SH-SY5Y (cell line): Measurements from ENCODE around the gene NBPF11.

Experiments used
- GATA2 ChIP-seq: IDR thresholded peaks from 2 replicates; pipeline ENCODE4 v1.6.1; 2011; ENCODE audit warnings: mild to moderate bottlenecking, low read depth, low read length
- GATA3 ChIP-seq: IDR thresholded peaks from 2 replicates; pipeline ENCODE4 v1.6.1; 2011; ENCODE audit warnings: low read depth, mild to moderate bottlenecking, low read length, moderate library complexity

- TF ChIP-seq GATA3 (no peak), GATA2 (no peak)
Observed at GRCh38 chr1:148158341-148159003, 6.4 kb upstream of the NBPF11 start.
